NCI-H1417 (cell line): ENCODE results near the gene ARID3B.
A peak's percentile ranks its signal among the peaks of the same experiment; 100 is the strongest.
"Not testable (repeated sequence)": the region's sequence is repeated elsewhere in the genome, so short reads cannot be mapped to it uniquely, and the experiment has no call there.

Experiments used
- DNase-seq, 3 experiments: peaks; one replicate each; lab custom pipeline; 2025; lab: John Stamatoyannopoulos, UW

The ARID3B gene

DNA sequence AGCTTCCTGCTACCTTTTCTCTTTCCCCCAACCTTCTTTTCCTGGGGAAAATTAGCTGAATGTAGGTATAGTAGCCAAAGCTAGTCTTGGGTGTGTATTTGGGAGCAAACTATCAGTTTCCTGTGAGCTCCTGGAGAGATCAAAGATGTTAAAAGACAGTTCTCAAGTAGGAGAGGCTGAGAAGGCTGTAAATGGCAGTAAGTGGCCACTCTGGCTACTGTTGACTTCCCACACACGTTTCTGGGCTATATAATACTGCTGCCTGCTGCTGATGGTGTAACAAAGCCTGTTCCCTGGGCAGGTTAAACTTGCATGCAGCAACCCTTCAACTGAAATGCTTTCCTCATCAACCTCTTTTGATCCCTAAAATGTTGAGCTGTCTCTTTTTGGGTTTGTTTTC lies 27.6 kb downstream of the ARID3B start:
- peak in 1 of 3 experiments; percentile 11 for DNase-seq

DNA sequence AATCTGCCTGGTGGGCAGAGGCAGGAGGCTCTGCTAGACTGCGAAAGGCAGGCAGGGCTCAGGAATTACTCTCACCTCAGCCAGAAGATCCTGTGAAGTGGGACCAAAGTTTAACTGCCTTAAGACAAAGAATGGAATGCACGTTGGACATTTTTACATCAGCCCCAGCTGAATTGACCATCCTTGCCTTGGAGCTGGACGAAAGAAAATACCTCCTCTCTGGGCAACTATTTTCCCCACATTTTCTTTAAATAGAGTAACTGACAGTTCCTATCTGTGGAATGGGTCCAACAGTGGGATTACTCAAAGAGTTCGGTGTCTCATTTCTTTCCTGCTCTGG lies 28.7 kb downstream of the ARID3B start:
- no peak for DNase-seq

DNA sequence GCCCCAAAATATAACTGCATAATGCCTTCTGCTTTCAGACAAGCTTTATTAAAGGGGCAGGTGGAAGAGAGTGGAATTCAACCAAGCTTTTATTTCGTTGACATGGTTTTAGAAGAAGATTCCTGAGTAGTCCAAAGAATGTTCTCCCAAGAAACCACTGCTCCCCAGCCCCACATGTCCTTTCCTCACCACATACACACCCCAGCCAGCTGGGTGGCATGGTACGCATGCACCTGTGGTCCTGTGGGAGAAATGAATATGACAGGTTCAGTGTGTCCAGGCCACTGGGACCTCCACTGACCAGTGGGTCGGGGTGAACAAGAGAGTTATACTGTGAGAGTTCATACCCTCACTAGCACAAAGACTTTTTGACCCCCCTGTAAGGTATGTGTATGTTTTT lies 30.2 kb downstream of the ARID3B start:
- no peak for DNase-seq

GRCh38 chr15:74573987-74574386 lies 33.0 kb downstream of the ARID3B start:
- DNase-seq, result no peak

DNA sequence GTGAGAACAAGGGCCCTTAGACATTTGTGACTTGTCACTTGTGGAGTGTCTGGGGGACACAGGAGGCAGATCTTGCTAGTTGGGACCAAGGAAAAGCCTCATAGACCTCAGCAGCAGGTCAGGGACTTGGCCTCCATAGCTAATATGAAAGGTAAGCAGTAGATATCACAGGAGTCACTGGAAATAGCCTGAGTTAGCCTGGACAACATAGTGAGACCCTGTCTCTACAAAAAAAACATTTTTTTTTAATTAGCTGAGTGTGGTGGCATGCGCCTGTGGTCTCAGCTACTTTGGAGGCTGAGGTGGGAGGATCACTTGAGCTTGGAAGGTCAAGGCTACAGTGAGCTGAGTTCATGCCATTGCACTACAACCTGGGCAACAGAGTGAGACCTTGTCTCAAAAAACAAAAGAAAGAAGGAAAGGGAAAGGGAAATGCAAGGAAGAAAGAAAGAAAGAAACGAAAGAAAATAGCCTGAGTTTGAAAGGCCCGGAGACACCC lies 37.5 kb downstream of the ARID3B start:
- no peak for DNase-seq

DNA sequence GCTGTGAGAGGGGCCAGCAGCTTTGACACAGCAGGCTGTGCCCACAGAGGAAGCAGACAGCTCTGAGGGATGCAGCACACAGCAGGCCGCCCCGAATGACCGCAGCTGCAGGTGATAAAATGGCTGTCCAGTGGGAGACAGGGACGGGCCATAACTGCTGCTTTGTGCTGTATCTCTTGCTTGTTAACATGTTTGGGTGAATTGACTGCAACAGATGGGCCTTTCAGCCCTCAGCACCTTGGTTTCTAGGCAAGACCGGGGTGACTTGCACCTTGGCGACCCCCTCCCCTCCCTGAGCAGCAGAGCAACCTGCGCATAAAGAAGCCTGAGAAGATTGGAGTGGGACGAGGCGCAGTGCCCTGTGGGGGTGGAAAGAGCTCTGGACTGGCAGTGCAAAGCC lies 38.0 kb downstream of the ARID3B start:
- no peak for DNase-seq

DNA sequence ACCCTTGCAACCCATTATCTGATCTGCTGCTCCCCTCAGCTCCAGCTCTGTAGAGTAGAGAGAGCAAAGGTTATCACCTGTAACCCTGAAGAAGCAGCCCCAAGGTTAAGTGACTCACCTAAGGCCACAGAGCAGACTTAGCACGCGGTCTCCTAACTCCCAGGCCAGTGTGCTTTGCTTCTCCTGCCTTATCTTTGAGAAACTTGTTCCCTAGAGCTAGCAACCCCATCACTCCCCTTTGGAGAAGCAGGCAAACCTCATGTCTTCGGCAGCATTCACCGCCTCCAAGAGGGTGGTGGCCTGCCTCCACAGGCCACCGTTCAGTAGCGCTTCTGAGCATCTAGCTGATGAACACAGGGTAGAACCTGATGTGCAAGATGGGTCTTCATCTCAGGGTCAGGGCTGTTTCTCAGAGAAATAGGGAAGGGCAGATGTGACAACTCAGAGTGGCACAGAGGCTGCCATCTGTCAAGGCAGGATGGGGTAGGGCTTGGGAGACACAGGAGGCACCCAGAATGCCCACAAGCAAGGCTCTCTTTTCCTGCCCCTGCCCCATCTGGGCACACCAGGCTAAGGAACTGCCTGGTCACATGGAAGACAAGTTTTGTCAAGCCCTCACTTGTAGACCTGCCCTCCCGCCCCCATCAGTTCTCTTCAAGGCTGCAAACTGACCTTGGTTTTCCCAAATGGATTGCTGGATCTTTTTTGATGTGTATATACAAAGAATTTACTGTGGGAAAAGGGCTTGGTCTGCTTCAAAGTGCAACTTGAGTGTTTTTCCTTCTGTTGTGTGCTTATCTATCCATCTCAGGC lies 39.7 kb downstream of the ARID3B start:
- DNase-seq, result no peak

GRCh38 chr15:74584204-74584603 lies 43.2 kb downstream of the ARID3B start:
- DNase-seq, result no peak

- DNase-seq, result peak in 1 of 3 experiments; percentile 27
Observed at GRCh38 chr15:74584779-74585178, 43.8 kb downstream of the ARID3B start.

- DNase-seq, result no peak
Observed at GRCh38 chr15:74585191-74585590, 44.2 kb downstream of the ARID3B start.

- no peak for DNase-seq
Observed at GRCh38 chr15:74585857-74586256, 44.8 kb downstream of the ARID3B start.

DNA sequence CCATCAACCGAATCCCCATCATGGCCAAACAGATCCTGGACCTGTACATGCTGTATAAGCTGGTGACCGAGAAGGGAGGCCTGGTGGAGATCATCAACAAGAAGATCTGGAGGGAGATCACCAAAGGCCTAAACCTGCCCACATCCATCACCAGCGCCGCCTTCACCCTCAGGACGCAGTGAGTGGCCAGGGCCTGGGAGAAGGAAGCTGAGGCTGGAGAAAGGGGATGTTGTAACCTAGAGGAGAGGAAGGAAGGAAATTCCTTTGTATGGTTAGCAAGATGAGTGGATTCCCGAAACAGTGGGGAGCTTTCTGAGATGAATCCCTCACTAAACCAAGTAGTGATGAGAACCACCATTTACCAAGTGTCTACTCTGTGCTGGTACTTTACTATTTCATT lies 48.8 kb downstream of the ARID3B start:
- DNase-seq, result no peak

- no peak for DNase-seq
Observed at GRCh38 chr15:74592222-74592621, 51.2 kb downstream of the ARID3B start.

GRCh38 chr15:74593122-74593521 lies 52.1 kb downstream of the ARID3B start:
- DNase-seq, result no peak

DNA sequence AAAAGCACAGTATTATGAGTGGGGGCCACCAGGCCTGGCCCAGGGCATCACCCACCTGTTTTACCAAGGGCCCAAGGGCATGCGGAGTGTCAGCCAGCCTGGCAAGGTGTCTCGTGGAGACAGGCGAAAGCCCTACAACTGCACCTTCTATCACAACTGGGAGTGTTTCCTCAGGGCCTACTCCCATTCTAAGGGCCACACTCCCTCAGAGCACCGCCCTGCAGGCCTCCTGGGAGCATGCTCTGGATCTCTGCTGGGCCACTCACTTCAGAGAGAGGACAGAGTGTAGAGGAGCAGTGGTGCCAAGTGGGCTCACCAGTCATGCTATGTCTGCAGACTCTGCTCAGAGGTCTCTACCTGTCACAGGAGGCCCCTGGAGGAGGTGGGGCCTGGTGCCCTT lies 53.4 kb downstream of the ARID3B start:
- no peak for DNase-seq

DNA sequence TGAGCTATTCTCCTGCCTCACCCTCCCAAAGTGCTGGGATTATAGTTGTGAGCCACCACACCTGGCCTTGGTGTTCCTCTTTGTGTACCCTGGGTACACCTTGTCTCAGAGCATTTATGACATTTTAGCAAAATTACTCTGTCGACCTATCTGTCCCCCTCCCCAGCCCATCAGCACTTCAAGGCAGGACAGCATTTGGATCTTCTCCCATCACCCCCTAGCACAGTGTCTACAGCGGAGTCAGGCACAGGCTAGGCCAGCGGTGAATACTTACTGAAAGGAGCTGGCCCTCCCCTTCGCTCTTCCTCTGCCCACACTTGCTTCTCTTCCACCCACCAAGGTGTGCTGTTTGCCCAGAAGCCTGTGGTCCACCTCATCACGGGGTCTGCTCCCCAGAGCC lies 54.3 kb downstream of the ARID3B start:
- DNase-seq, result no peak

DNA sequence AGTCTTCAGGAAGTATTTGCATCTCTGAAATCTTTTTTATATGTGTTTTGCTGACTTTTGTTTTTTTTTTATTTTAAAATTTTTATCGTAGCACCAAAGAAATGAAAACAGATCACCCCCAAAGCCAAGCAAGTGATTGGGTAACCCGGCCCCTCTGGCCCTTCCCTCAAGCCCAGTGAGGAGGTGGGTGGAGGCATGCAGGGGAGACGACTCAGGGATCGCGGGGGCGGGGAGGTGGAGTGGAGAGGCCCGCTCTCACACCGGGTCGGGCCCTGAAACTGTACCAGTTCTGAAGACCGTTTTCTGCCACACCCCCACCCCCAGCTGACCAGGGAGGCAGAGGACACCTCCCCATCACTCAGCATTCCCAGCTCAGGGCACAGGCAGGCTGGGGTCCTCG lies 55.7 kb downstream of the ARID3B start:
- not testable (repeated sequence) for DNase-seq

DNA sequence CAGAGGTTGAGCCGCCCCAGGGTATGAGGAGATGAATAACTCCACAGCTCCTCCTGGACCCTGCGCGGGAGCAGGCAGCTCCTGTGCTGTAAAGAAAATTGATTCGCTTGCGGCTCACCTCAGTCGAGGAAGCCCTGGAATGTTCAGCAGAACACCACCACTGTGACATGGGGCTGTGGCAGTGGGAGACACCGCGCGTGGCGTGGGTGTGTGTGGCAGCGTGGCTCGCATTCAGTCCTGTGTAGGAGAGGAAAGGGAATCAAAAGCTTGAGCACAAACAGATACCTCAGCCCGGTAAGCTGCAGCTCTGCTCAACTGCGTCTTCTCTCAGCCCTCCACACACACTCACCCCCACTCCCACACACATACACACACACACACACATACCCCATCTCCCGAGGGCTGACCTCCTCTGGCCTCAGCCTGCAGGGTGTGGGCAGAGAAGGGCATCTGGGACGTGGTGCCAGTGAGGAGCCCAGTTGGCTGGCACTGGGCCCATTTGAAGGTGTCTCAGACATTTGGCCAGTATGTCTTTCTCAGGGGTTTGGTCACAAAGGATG lies 56.2 kb downstream of the ARID3B start:
- DNase-seq, result not testable (repeated sequence)

DNA sequence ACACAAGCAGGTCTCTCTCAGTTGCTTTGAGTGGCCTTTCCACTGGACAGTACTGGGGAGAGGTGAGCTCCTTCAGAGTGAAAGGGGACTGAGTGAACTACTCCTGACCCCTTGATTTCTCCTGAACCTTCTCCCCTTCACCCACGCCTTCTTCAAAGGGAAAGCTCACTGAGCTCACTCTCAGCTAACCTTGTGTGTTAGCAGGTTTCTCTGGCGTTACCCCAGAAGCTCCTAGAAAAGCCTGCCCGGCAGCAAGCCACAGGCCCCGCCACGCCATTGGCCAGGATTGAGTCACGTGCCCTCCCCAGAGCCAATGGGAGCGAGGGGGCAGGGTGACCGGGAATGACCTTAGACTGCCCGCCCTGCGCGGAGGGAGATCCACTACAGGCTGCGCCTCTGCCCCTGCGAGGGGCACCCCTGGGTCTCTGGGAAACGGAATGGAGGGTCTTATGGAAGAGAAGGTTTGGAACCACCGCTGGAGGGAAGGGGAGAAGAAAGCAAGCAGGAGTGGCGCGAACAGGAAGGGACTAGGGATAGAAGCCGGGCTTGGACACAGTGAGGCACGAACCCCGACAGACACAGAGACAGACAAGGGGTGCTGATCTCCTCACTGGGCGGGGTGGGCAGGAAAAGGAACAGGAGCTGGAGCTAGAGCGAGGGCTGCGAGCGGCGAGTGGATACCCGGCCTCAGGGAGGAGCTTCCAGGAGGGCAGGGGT lies 57.3 kb downstream of the ARID3B start:
- peak; percentile 87 to 91 (median 91) for DNase-seq

GRCh38 chr15:74599156-74599555 lies 58.1 kb downstream of the ARID3B start:
- DNase-seq, result no peak

DNA sequence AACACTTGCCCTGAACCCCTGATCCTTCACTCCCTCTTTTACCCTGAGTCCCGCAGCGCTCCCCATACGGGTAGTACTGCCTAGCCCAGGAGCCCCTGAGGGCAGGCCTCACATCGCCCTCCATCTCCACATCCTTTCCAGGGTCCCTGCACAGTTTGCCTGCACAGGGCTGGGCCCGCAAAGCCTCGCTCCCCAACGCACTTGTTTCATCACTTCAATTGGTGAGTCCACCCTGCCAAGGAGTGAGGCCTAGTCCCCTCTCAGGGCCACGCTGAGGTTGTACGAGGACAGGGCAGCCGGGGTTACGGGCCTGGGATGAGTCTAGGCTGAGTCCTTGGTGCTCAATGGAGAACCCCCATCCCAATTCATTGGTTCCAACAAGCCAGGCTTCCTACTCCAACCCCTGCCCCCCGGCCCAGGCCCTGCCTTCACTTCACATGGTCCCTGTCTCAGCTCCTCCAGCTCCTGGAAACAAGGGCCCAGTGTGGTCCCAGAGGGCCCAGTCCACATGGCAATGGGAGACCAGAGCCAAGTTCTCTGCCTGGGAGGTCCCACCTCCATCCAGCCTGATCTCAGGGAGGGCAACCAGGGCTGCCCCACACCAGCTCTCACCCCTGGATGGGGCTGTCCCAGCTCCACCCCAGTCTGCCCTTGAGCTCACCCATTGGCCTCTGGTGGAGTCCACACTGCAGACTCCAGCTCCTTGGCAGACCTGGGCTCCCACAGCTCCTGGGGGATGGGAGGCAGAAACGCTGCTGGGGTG lies 62.2 kb downstream of the ARID3B start:
- no peak for DNase-seq
